ENCODE results near the gene KTN1. TPM values are rescaled to one million over a fixed set of nuclear protein-coding genes. Genes with fewer than 3 reads are reported as not detected.

KTN1 gene
- total and polyA plus RNA-seq, 12 donors = 161 to 293 (median 247) TPM

- intact Hi-C loops (cut with DNase I) = loop anchor here in 2 of 10 donors (5.0 to 10.0 kb wide), 2 partner anchors 629 to 631 kb away; no protein-coding TSS in a partner anchor
- 77 to 96% methylated on average over 4 of the region's 4 CpGs for WGBS, 2 donors
Measured at GRCh38 chr14:55713486-55713885, 133.5 kb downstream of the KTN1 start.

DNA sequence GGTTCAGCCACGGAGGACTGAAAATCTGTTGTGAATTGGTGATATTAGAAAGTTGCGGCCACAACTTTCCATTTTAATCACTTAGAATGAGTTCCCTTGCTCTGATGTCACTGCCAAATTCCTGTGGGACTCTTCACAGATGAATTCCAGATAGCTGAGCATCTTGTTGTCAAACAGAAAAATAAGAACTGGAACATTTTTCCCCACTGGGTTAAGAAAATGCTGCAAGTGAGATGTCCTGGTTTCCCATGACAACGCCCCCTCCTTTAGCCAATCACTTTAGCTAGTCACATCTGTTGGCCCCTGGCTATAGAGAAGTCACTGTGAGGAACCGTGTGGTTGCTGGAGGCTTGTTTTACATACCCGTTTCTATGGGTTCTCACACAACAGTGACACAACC lies 135.9 kb downstream of the KTN1 start:
- intact Hi-C loops (cut with DNase I) = loop anchor here in 1 of 10 donors (10.0 kb wide), 1 partner anchor 629 kb away; no protein-coding TSS in a partner anchor
- no peaks in the 10 kb centered on the region for H3K9me3 ChIP-seq
- peak in 7 of 8 donors; percentile 26 to 77 (median 65) for ATAC-seq
- 62 to 66% methylated on average over 5 of the region's 5 CpGs for WGBS, 2 donors
- peak in 1 of 2 donors; percentile 18 for DNase-seq
- H3K36me3 ChIP-seq = no peaks in the 10 kb centered on the region
- TF ChIP-seq, protein P1, sequence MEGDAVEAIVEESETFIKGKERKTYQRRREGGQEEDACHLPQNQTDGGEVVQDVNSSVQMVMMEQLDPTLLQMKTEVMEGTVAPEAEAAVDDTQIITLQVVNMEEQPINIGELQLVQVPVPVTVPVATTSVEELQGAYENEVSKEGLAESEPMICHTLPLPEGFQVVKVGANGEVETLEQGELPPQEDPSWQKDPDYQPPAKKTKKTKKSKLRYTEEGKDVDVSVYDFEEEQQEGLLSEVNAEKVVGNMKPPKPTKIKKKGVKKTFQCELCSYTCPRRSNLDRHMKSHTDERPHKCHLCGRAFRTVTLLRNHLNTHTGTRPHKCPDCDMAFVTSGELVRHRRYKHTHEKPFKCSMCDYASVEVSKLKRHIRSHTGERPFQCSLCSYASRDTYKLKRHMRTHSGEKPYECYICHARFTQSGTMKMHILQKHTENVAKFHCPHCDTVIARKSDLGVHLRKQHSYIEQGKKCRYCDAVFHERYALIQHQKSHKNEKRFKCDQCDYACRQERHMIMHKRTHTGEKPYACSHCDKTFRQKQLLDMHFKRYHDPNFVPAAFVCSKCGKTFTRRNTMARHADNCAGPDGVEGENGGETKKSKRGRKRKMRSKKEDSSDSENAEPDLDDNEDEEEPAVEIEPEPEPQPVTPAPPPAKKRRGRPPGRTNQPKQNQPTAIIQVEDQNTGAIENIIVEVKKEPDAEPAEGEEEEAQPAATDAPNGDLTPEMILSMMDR (IDR thresholded peaks at IDR 0.05) = no peak
- H3K27ac ChIP-seq = peak overlapping the region in 1 of 10 donors; percentile 23
- no peak overlapping the region for H3K4me3 ChIP-seq
- peaks cover 0 to 10% (median under 1%) of the 10 kb centered on the region in 9 donors for H3K4me1 ChIP-seq
- H3K27me3 ChIP-seq = no peaks in the 10 kb centered on the region

More at GRCh38 chr14:55713486-55713885, 133.5 kb downstream of the KTN1 start:
- Histone ChIP-seq H3K9me3 (no peaks in the 10 kb centered on the region), H3K27me3 (no peaks in the 10 kb centered on the region), H3K27ac (no peak overlapping the region), H3K4me3 (no peak overlapping the region), H3K36me3 (no peaks in the 10 kb centered on the region), H3K4me1 (peaks cover 0 to 17% (median 4%) of the 10 kb centered on the region in 9 donors)
- no peak for ATAC-seq
- no peak for DNase-seq
- TF ChIP-seq, protein P1 (IDR thresholded peaks at IDR 0.05) = no peak

DNA sequence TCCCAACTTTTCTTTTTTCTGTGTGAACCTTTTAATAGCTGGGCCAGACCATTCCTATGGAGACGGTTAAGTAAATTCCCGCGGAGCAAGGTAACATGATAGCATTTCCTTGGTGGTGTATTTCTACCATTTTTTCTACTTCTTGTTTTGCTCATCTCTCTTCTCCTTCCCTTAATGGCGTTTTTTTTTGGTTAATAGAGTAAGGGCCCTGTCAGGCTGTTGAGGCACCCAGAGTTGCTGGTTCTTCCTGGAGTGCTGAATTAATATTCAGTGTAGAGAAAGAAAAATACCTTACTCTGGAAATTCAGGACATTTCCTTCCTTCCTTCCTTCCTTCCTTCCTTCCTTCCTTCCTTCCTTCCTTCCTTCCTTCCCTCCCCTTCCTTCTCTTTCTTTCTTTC lies 137.6 kb downstream of the KTN1 start:
- no peak for DNase-seq
- ATAC-seq = no peak
- no peaks in the 10 kb centered on the region for H3K27me3 ChIP-seq
- H3K9me3 ChIP-seq = no peaks in the 10 kb centered on the region
- TF ChIP-seq, protein P1 (IDR thresholded peaks at IDR 0.05) = no peak
- H3K27ac ChIP-seq = no peak overlapping the region
- WGBS, 2 donors = 92 to 94% methylated on average over 4 of the region's 4 CpGs
- peaks cover 0 to 4% (median 0%) of the 10 kb centered on the region in 9 donors for H3K4me1 ChIP-seq
- no peaks in the 10 kb centered on the region for H3K36me3 ChIP-seq
- H3K4me3 ChIP-seq = no peak overlapping the region
- intact Hi-C loops (cut with DNase I) = loop anchor here in 1 of 10 donors (10.0 kb wide), 1 partner anchor 627 kb away; no protein-coding TSS in a partner anchor

DNA sequence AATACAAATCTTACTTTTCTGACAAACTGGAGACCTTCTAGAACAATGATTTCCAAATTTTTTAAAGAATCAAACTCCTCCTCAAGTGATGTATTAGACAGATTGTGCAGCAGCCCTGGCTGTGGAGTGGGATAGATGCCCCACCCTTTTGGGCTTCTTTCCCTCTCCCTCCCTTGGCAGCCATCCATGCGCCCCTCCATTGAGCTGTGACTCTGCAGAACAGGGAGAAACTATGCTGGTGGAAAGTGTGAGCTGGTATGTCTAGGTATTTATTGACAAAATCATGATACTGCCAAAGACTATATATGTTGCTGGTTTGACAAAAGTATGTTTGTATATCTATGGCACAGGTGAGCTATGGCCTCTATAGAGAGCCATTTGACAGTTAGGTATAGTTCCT lies 138.5 kb downstream of the KTN1 start:
- intact Hi-C loops (cut with DNase I) = loop anchor here in 1 of 10 donors (10.0 kb wide), 1 partner anchor 626 kb away; no protein-coding TSS in a partner anchor
- no peak for DNase-seq
- H3K36me3 ChIP-seq = no peaks in the 10 kb centered on the region
- H3K9me3 ChIP-seq = no peaks in the 10 kb centered on the region
- no peak overlapping the region for H3K4me3 ChIP-seq
- H3K4me1 ChIP-seq = peaks cover 0 to 4% (median 0%) of the 10 kb centered on the region in 9 donors
- H3K27ac ChIP-seq = no peak overlapping the region
- no peaks in the 10 kb centered on the region for H3K27me3 ChIP-seq
- TF ChIP-seq, protein P1 (IDR thresholded peaks at IDR 0.05) = no peak
- no peak for ATAC-seq
- WGBS, 2 donors = 75 to 93% methylated on average over 1 of the region's 1 CpG
